HG03354 (cell line): ENCODE data around the gene LPO.

ENCODE experiments used
- ATAC-seq: cut with Tn5 transposase; IDR thresholded peaks from one replicate; pipeline ENCODE4 v1.9.1; 2021; ENCODE audit warnings: mild to moderate bottlenecking; ENCODE audit not compliant: unreplicated experiment, poor library complexity, severe bottlenecking

LPO gene

DNA sequence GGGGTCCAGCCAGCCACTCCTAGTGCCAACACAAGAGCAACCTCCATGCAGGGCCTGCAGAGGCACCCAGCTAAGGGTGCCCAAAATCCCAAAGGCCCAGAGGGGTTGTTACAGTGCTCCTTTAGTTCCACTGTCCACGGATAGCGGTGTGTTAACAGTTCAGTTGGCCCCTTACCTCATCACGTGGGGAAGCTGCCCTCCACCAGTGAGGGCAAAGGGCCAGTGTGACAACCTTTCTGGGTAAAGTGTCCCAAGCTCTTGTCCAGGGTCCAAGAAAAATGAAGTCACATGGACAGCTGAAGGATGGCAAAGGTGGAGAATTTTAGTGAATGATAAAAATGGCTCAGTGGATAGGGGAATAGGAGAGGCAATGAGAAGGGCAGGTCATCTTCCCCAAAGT lies 10.7 kb upstream of the LPO start:
- ATAC-seq: no peak

- ATAC-seq: no peak
Measured at GRCh38 chr17:58228679-58229078, 9.7 kb upstream of the LPO start.

GRCh38 chr17:58229384-58229783 lies 9.0 kb upstream of the LPO start:
- no peak for ATAC-seq

DNA sequence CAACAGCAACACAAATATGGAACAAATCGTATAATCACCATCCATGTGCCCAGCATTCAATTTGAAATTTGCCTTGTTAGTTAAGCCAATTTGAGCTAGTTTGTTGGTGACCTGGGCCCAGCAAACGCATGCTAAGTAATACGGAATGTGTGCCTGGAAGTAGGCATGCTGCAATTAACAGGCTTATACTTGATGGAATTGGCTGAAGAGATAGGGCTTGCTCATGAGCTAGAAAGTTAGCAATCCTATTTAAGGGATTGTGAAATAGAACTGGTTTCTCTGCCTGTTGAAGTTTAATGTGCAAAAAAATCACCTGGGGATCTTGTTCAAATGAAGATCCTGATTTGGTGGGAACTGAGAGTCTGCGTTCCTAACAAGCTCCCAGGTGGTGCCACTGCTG lies 8.5 kb upstream of the LPO start:
- no peak for ATAC-seq

GRCh38 chr17:58231641-58232040 lies 6.7 kb upstream of the LPO start:
- no peak for ATAC-seq

DNA sequence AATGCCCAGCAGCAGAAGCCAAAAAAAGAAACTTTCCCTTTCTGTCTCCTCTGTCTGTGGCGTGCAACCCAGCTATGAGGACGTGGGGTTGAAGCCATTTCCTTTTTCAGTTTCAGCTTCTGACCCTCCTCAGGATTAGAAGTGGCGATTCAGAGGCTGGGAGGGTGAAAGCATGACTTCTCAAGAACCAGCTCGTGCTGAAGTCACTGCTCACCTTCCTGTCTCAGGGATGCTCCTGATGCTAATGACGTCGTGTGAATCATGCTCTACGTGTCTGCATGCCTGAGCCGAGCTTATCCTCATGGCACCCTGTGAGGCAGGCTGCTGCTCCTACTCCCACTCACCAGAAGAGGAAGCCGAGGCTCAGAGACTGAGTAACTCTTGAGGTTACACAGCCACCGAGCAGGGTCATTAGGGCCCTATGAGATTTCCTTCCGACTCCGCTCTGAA lies 5.7 kb upstream of the LPO start:
- peak; percentile 74 for ATAC-seq

- peak; percentile 72 for ATAC-seq
Measured at GRCh38 chr17:58233543-58233942, 4.8 kb upstream of the LPO start.

GRCh38 chr17:58234512-58234911 lies 3.9 kb upstream of the LPO start:
- no peak for ATAC-seq

- no peak for ATAC-seq
Measured at GRCh38 chr17:58235821-58236220, 2.6 kb upstream of the LPO start.

DNA sequence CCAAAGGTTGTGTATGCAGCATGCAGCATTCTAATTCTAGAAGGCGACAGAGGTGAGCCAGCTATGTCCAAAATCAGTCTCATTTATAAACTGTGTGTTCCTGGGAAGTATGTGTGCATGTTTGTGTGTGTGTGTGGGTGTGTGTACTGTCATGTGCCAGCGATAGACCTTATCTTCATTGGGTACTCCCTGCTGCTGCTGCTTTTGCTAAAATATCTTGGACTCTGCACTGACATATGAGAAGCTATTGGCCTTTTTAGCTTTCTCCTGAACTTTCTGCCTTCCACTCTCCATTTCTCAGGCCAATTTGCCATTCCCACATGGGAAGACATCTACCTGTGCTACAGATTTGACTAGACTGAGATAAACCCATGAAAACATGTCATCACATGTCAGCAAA lies 2.0 kb upstream of the LPO start:
- ATAC-seq: no peak

DNA sequence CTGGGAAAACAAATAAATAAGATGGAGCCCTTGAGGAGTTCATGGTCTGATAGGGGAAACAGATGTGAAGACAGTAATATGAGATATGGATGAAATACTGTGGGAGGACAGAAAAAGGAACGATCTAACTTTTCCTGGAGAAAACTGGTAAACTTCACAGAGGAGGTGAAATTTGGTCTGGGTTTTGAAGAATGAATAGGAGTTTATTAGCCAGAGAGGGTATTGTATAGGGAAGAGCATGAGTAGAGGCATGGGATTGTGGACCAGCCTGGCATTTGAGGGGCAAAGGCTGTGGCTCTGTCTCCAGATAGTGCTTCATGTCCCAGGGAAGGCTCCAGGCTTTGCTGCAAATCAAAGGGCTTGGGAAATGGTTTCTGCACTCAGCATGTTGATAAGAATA lies 1.6 kb downstream of the LPO start:
- ATAC-seq: no peak

- ATAC-seq: no peak
Measured at GRCh38 chr17:58242171-58242784, 3.9 kb downstream of the LPO start.

DNA sequence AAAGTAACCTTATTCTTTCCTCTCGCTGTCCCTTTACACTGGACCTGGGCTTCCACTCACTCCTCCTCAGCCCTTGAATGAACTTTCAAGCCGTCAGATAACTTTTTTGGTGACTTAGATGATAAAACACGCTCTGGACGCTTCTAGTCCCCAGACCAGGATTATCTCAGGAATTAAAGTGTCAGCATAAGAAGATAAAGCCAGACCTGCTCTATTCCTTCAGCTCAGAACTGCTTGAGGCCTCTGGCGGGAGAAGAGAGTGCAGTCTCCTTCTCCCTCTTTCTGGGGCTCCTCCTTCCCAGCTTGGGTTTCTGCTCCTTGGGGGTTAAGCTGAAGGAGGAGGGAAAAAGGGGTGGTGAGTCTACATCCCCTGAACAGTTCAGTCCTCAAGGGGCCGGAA lies 6.6 kb downstream of the LPO start:
- ATAC-seq: no peak

DNA sequence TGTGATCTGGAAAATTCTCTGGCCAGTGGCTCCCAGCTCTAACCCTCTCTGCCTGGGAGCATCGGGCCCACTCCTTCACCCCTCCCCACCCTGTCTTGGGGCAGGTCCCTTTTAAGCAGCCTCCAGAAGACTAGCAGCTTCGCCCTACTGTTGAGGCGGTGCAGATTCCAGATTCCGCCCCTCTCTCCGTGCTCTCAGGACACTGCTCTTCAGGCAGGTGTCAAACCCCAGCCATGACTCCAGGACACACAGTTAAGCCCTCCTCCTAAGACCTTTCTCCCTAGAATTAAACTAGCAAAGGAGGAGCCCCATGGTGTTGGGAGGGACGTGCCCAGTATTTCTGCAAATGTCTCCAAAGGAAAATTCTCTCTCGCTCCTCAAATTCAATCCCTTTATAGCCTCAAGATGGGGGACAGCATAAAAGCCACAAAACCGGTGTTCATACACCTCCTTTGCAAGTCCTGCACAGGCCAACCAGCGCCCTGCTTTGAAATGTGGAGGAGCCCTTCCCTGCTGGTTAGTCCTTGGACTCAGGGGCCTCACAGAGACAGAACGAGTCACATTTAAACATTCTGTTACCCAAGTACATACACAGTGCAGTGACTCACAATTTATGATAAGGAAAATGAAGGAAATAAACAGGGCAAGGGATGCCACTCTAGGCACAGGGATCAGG lies 7.2 kb downstream of the LPO start:
- ATAC-seq: no peak

GRCh38 chr17:58246104-58246740 lies 7.8 kb downstream of the LPO start:
- ATAC-seq: no peak

GRCh38 chr17:58246781-58247180 lies 8.4 kb downstream of the LPO start:
- ATAC-seq: no peak

DNA sequence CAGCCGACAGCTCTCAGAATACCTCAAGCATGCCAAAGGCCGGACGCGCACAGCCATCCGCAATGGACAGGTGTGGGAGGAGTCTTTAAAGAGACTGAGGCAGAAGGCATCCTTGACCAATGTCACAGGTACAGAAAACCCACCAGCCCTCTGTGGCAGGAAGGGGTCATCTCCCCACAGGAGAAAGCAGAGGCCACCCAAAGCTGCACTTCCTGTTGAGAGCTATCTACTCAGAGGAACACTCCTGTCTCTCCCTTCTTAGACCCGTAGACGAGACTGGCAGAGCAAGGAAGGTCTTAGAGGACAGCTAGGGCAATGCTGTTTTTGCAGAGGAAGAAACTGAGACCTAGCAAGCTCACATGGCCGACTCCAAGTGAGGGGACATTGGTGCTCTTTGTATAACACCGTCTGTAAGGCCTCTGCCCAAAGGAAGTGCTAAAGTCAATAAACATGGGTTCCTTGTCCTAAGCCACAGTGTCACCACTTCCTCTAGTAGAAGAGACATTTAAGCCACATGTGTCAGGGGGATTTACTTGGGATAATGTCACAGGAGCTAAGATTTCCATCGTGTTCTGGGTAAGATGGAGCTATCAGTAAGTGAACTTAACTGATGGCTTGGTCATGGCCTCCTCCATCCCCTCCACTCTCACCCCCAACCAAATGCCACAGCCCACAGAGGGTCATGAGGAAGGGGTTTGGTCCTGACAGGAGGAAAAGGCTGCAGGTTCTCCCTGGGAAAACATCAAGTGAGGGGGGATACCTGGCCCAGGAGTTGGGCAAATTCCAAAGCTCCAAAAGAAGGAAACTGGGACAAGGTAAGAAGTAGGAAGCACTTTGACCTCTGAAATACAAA lies 9.4 kb downstream of the LPO start:
- no peak for ATAC-seq

DNA sequence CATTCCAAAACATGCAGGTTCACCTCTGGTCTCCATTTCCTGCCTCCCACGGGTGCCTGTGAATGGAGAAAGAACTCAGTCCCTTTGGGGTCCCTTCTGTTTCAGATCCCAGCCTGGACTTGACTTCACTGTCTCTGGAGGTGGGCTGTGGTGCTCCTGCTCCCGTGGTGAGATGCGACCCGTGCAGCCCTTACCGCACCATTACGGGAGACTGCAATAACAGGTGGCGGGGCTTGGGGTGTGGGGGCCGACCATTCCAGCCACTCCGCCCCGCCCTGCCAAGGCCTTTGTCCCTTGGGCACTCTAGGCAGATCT lies 10.5 kb downstream of the LPO start:
- no peak for ATAC-seq

DNA sequence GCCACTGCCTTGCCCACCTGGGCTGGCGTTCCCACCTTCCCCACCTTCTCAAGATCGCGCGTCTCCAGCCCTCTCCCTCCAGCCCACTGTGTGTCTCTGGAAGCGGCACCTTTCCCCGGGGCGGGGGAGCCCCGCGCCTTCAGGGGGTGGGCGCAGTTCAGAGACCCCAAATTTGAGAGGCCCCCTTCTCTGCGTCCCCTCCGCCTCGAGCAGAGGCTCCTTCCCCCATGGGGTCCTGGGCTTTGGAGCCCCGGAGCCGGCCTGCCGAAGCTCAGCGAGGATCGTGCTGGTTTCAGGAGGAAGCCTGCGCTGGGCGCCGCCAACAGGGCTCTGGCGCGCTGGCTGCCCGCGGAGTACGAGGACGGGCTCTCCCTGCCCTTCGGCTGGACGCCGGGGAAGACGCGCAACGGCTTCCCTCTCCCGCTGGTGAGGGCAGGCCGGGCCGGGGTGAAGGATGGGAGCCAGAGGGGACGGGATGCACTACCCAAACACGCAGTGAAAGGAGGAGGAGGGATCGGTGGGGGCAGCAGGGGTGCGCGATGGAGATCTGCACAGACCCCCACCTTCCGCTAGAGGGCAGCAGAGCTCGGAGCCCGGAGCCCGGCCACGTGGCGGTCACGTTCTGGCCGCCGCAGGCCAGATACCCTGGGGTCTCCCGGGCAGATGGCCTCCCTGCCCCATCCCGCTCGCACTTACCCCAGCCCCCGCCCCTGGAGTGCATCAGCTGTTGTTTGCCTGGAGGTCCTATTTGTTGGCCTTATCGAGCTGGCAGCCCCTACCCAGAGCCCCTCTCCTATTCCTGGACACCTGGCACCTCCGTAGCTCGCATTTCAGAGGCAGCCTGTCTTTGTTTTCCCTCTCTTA lies 11.1 kb downstream of the LPO start:
- ATAC-seq: peak; percentile 66
